Measurements from ENCODE around the gene GIGYF1. TPM values are rescaled to one million over a fixed set of nuclear protein-coding genes. Genes with fewer than 3 reads are reported as not detected.

Gene GIGYF1
- total and polyA plus RNA-seq, 2 of the 8 experiments (the other 6 are each of a cell fraction or from before 2014, with no cell fraction given): 24.1 to 99.3 TPM

- Histone ChIP-seq H3K79me2 (ENCODE audit: control insufficient read depth in 1 of 2, insufficient read depth in 2 of 2, low read length in 2 of 2) (no peaks in the 10 kb centered on the region), H4K8ac (ENCODE audit: extremely low read depth, insufficient read depth, low read length) (no peak overlapping the region), H2BK120ac (replicated peaks; ENCODE audit: low read depth, low read length) (no peak overlapping the region), H2BK12ac (ENCODE audit: low read depth, low read length) (no peak overlapping the region; the same call in 1 of the 2 replicates), H3K9ac (replicated peaks in 1 of 4; ENCODE audit: extremely low read depth in 1 of 4, low read depth in 3 of 4, low read length in 3 of 4) (no peak overlapping the region), H4K91ac (replicated peaks; ENCODE audit: insufficient read length, low read length) (no peak overlapping the region), H3K4me3 (ENCODE audit: extremely low read depth in 1 of 4, insufficient read depth in 2 of 4, low read depth in 3 of 4, low read length in 4 of 4) (no peak overlapping the region), H2BK15ac (ENCODE audit: low read length) (no peak overlapping the region), H3K23ac (ENCODE audit: insufficient read length) (no peak overlapping the region), H4K20me1 (replicated peaks in 1 of 2; ENCODE audit: control insufficient read depth in 1 of 2, insufficient read depth in 2 of 2, low read length in 2 of 2) (no peaks in the 10 kb centered on the region), H3K36me3 (ENCODE audit: control insufficient read depth in 2 of 4, insufficient read depth in 4 of 4, low read length in 3 of 4) (no peaks in the 10 kb centered on the region), H2BK20ac (ENCODE audit: low read length) (no peak overlapping the region), H3K9me3 (ENCODE audit: insufficient read depth in 2 of 2, low read depth in 1 of 2, low read length in 1 of 2) (no peaks in the 10 kb centered on the region), H3K27ac (ENCODE audit: low read depth, low read length) (no peak overlapping the region), H3K14ac (ENCODE audit: insufficient read length) (no peak overlapping the region), H3K79me1 (ENCODE audit: low read depth, low read length) (no peaks in the 10 kb centered on the region; the same call in 1 of the 2 replicates), H3K18ac (ENCODE audit: extremely low read depth, low read length) (no peak overlapping the region), H3K56ac (replicated peaks; ENCODE audit: insufficient read length, low read depth, low read length) (no peak overlapping the region), H3K4me1 (replicated peaks in 1 of 4; ENCODE audit: control insufficient read depth in 3 of 4, insufficient read depth in 4 of 4, low read length in 3 of 4) (peaks cover 0 to 25% (median 16%) of the 10 kb centered on the region in 4 experiments; a peak in 6 of 7 replicates), H3K4me2 (ENCODE audit: insufficient read depth in 1 of 2, low read depth in 2 of 2, low read length in 2 of 2) (no peak overlapping the region), H4K5ac (ENCODE audit: insufficient read length, low read depth, low read length) (no peak overlapping the region), H3K4ac (replicated peaks; ENCODE audit: insufficient read length, low read depth, low read length) (no peak overlapping the region), H2AK5ac (ENCODE audit: low read depth, low read length) (no peak overlapping the region; the same call in 1 of the 2 replicates), H2BK5ac (ENCODE audit: low read depth, low read length) (0 out of 2 replicates have a peak overlapping the region, but pooled peaks have one; percentile 24), H2AFZ (ENCODE audit: low read length) (no peak overlapping the region), H3K23me2 (ENCODE audit: low read depth, low read length) (peaks cover 2% of the 10 kb centered on the region; the same call in 1 of the 2 replicates), H3K27me3 (replicated peaks in 1 of 4; ENCODE audit: control insufficient read depth in 3 of 4, extremely low read depth in 1 of 4, insufficient read depth in 3 of 4, low read length in 3 of 4) (no peaks in the 10 kb centered on the region)
- POLR2A ChIA-PET (ENCODE audit: partially characterized antibody): interaction anchor here (0.6 to 1.2 kb wide), 4 partner anchors 9 to 68 kb away, joined by 3 to 4 read pairs (median 3); no protein-coding TSS in a partner anchor
- FAIRE-seq (no peak), DNase-seq (ENCODE audit: low read depth in 1 of 2, low spot score in 2 of 2) (no peak)
- 83% methylated on average over 17 of the region's 17 CpGs; no CpG with 5 or more reads in 1 of the 2 experiments for WGBS, 2 experiments (ENCODE audit: extremely low coverage in 1 of 2, insufficient coverage in 1 of 2, insufficient read length in 1 of 2, insufficient replicate concordance in 2 of 2, low coverage in 1 of 2, low lambda C conversion rate in 2 of 2, missing lambda C conversion rate in 1 of 2)
- TF ChIP-seq KDM5A (IDR thresholded peaks at IDR 0.05; ENCODE audit: low read length): no peak
- TF ChIP-seq POLR2A (IDR thresholded peaks at IDR 0.05; ENCODE audit: control extremely low read depth in 1 of 2, low read depth in 2 of 2, low read length in 2 of 2): no peak
- TF ChIP-seq SP4 (IDR thresholded peaks at IDR 0.05; ENCODE audit: low read length): no peak
- no peak for TF ChIP-seq TEAD4 (IDR thresholded peaks at IDR 0.05; ENCODE audit: low read depth, low read length)
- TF ChIP-seq CBX5 (IDR thresholded peaks at IDR 0.05; ENCODE audit: low read depth, low read length): no peak
- TF ChIP-seq MAFK (IDR thresholded peaks at IDR 0.05; ENCODE audit: low read depth, low read length): no peak
- no peak for TF ChIP-seq SIRT6 (IDR thresholded peaks at IDR 0.05; ENCODE audit: low read length)
- no peak for TF ChIP-seq JUND (IDR thresholded peaks at IDR 0.05; ENCODE audit: low read length)
- TF ChIP-seq SIN3A (conservative IDR thresholded peaks at IDR 0.05 in 1 of 2, IDR thresholded peaks at IDR 0.05 in 1 of 2; ENCODE audit: low read depth in 1 of 2, low read length in 2 of 2): no peak
- TF ChIP-seq BCL11A (IDR thresholded peaks at IDR 0.05; ENCODE audit: low read depth in 2 of 2, low read length in 2 of 2): no peak
- TF ChIP-seq POU5F1 (IDR thresholded peaks at IDR 0.05; ENCODE audit: low read depth, low read length): no peak
- no peak for TF ChIP-seq BRCA1 (IDR thresholded peaks at IDR 0.05; ENCODE audit: low read depth, low read length)
- no peak for TF ChIP-seq ASH2L (IDR thresholded peaks at IDR 0.05; ENCODE audit: low read length)
- CTCF ChIA-PET (ENCODE audit: partially characterized antibody): interaction anchor here (0.7 to 3.9 kb wide), 9 partner anchors 10 to 235 kb away, joined by 3 to 28 read pairs (median 3); partner anchors contain the start of genes MOSPD3 and SRRT
These were observed 54.0 kb downstream of the GIGYF1 start for GRCh38 chr7:100639995-100640516.

Data from H1 (cell line).